GM12892 (cell line): Measurements from ENCODE around the gene YARS1.

Source experiments
- DNase-seq: peaks from one replicate; pipeline ENCODE4 v3.0.0; 2011; ENCODE audit not compliant: insufficient read length
- FAIRE-seq: peaks from 2 replicates; lab custom pipeline; 2011; peaks lifted over from hg19 to GRCh38; lab: Jason Lieb, UNC
- POLR2A ChIP-seq: IDR thresholded peaks from 2 replicates; pipeline ENCODE4 v1.6.1; 2011; ENCODE audit warnings: low read depth, low read length, control low read depth
- POLR2AphosphoS5 ChIP-seq: IDR thresholded peaks from 2 replicates; pipeline ENCODE4 v1.6.1; 2011; ENCODE audit warnings: low read depth, low read length, control low read depth
- TAF1 ChIP-seq: IDR thresholded peaks from 2 replicates; pipeline ENCODE4 v1.6.1; 2011; ENCODE audit warnings: low read depth, mild to moderate bottlenecking, control low read depth, low read length, borderline replicate concordance

The YARS1 gene

DNA sequence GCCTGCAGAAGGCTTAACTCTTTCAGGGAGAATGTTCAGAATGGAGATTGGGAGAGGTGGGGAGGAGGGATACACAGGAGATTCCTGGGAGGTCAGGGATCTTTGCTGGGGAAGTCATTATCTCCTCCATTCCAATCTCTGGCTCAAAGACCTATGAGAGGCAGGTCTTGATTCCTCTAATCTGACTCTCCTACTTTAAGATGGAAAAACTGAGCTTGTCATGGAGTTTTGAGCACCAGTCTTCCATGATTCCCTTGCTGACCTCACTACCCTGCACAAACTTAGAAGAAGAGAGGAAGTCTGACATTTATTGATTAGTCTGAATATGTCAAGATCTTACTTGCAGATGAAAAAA lies 73.1 kb downstream of the YARS1 start:
- FAIRE-seq (no peak), DNase-seq (no peak)
- TF ChIP-seq POLR2AphosphoS5, result no peak
- no peak for TF ChIP-seq POLR2A
- TF ChIP-seq TAF1, result no peak

DNA sequence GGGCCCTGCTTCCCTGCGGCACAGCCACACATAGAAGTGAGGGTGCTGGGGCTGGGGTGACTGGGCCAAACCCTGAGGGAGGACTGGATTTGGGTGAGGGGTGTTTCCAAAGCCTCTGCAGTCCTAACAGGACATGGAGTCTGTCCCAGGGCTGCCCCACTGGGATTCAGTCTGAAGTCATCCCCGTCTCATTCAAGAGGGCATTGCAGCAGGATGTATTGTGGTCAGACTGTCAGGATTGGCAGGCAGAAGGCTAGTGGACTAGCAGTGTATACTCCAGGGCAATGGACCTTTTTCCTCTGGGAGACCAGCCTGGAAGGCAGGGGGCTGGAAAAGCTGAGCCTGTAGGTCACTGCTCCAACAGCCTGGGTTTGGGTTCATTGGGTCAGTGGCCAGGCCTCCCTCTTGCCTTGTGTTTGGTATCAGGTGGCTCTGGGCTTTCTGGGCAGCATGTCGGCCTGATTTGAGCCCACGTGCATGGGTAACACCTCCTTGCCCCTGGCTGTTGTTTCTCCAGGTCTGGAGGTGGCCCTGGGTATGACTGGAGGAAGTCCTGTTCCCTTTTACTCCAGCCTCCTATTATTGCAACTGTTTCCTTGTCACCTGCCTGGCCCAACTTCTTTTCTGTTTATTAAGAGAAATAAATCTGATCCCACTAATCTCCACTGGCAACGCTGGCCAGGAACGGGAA lies 73.6 kb downstream of the YARS1 start:
- no peak for FAIRE-seq
- TF ChIP-seq POLR2AphosphoS5 (no peak), TAF1 (no peak), POLR2A (no peak)
- DNase-seq, result no peak

- TF ChIP-seq POLR2A, result no peak
- no peak for TF ChIP-seq TAF1
- TF ChIP-seq POLR2AphosphoS5, result no peak
- no peak for FAIRE-seq
- no peak for DNase-seq
Measured at GRCh38 chr1:32742956-32743355, 74.2 kb downstream of the YARS1 start.

- DNase-seq (no peak), FAIRE-seq (no peak)
- no peak for TF ChIP-seq POLR2AphosphoS5
- no peak for TF ChIP-seq POLR2A
- TF ChIP-seq TAF1, result no peak
Measured at GRCh38 chr1:32742199-32742947, 74.8 kb downstream of the YARS1 start.

DNA sequence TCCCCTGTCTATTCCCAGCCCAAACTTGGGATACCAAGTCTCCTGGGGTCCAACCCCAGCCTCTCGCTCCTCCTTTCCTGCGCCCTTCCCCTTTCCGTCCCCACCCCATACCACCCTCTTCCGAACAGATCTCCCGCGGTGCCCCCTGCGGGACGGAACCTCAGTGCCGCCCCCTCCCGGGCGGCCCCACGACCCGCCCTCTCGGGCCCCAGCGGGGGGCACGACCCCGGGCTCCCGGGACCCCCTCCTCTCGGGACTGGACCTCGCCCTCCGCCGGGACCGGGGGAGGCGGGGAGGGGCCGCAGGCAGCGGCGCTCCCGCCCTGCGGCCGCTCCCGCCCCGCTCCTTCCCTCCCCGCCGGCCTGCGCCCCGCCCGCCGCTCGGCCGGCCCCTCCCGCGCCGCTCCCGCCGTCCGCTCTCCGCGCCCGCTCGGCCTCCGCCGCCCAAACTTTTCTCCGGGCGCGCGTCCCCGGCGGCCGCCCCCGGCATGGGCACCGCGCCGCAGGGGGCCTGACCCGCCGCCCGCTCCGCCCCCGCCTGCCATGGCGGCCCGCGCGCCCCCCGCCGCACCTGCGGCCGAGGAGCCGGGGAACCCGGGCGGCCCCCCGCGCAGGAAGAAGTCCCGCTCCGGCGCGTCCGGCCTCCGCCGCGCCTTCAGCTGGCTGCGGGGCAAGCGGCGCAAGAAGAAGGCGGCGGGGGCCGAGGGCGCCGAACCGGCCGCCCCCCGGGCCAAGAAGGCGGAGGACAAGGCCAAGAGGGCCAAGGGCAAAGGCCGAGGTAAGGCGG lies 75.6 kb downstream of the YARS1 start:
- FAIRE-seq, result no peak
- no peak for TF ChIP-seq POLR2AphosphoS5
- TF ChIP-seq POLR2A, result no peak
- TF ChIP-seq TAF1, result no peak
- DNase-seq, result peak; percentile 65

GRCh38 chr1:32741059-32741412 lies 76.1 kb downstream of the YARS1 start:
- no peak for FAIRE-seq
- TF ChIP-seq TAF1 (no peak), POLR2A (no peak), POLR2AphosphoS5 (no peak)
- DNase-seq, result no peak

- FAIRE-seq (no peak), DNase-seq (no peak)
- TF ChIP-seq TAF1 (no peak), POLR2A (no peak), POLR2AphosphoS5 (no peak)
Measured at GRCh38 chr1:32736812-32737791, 80.1 kb downstream of the YARS1 start.

DNA sequence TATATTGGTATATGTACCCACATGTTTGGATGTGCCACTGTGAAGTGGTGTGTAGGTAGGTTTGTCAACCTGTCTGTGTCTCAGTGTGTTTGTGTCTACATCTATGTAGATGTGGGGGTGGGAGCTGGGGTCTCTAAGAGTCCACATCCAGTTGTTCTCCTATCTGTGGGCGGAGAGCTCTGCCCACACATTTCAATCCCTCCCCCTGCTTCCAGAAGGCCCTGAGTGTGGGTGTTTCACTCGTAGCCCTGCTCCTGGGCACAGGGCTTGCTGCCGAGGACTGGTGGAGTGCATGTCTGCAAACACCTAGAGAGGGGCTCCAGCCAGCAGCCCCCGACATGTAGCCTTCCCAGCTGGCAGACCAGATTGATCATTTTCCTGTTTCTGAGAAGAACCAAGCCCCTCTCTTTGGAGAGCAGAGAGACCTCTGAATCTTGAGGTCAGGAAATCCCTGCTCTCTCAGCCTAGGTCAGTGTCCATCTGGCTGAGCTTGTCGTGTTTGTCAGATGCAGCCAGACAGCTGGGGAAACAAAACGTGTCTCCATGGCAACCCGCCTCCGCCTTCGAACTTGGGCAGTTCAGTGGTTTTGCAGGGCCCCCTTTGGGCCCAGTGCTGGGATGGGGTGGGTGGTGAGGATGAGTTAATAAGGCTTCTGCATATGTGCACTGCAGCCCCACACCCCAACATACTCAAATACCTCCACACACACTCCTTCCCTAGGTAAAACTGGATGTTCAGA lies 83.4 kb downstream of the YARS1 start:
- TF ChIP-seq POLR2AphosphoS5 (no peak), POLR2A (no peak), TAF1 (no peak)
- DNase-seq, result no peak
- FAIRE-seq, result no peak

DNA sequence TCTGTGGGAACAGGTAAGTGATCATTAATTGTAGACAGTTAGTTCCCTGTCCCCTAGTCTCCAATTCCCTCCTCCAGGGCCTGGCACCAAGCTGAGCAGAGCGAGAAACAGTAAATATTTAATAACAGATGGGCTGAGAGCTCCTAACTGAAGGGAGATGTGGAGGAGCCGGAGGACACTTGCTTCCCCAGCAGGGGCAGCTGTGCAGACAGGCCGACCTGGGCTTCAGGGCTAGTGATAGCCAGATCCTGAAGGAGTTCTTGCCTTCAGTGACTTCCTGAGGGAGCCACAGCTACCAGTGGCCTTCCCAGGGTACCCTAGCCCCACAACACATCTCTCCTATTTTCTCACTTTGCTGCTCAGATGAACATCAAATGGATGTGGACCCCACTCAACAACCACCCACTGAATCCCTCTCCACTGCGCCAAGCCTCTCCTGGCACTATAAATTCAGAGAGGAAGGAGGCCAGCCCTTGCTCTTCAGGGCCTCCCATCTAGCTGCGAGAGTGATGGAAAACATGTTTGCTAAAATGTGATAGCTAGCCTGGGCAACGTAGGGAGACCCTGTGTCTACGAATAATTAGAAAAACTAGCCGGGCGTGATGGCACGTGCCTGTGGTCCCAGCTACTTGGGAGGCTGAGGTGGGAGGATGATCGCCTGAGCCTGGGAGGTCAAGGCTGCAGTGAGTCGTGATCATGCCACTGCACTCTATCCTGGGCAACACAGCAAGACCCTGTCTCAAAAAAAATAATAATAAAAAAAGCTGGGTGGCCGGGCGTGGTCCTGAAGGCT lies 87.7 kb downstream of the YARS1 start:
- DNase-seq (no peak), FAIRE-seq (no peak)
- TF ChIP-seq POLR2A, result no peak

- TF ChIP-seq POLR2A, result no peak
- TF ChIP-seq POLR2AphosphoS5, result no peak
- TF ChIP-seq TAF1, result no peak
- FAIRE-seq (no peak), DNase-seq (no peak)
Measured at GRCh38 chr1:32728413-32729077, 88.6 kb downstream of the YARS1 start.
